KBM-7 (cell line): ENCODE results near the gene BTN1A1.
"Not testable (repeated sequence)": the region's sequence is repeated elsewhere in the genome, so short reads cannot be mapped to it uniquely, and the experiment has no call there.

Source experiments
- DNase-seq: peaks from one replicate; pipeline ENCODE4 v3.0.0-alpha.2; 2015
- in situ Hi-C: fragments of 300-500 bp; cut with MboI; formaldehyde crosslinking; loops from 2 replicates; pipeline ENCODE4 v1.14.3; 2020; ENCODE audit warnings: low sequenced_read_pairs, low pct_unique_long_range_greater_than_20kb, mixed read lengths

The BTN1A1 gene, protein sequence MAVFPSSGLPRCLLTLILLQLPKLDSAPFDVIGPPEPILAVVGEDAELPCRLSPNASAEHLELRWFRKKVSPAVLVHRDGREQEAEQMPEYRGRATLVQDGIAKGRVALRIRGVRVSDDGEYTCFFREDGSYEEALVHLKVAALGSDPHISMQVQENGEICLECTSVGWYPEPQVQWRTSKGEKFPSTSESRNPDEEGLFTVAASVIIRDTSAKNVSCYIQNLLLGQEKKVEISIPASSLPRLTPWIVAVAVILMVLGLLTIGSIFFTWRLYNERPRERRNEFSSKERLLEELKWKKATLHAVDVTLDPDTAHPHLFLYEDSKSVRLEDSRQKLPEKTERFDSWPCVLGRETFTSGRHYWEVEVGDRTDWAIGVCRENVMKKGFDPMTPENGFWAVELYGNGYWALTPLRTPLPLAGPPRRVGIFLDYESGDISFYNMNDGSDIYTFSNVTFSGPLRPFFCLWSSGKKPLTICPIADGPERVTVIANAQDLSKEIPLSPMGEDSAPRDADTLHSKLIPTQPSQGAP

GRCh38 chr6:26500102-26500501 lies at the start of gene BTN1A1:
BTN1A1 (plus strand) TSS chr6:26500303; CDS start chr6:26501287, 984 bp downstream.
- in situ Hi-C loops = no loop called here
- DNase-seq = no peak

GRCh38 chr6:26452631-26453235 lies 47.4 kb upstream of the BTN1A1 start:
- DNase-seq = no peak
- in situ Hi-C loops = no loop called here

- DNase-seq = no peak
- in situ Hi-C loops = no loop called here
These were observed 45.5 kb upstream of the BTN1A1 start for GRCh38 chr6:26454631-26455030.

DNA sequence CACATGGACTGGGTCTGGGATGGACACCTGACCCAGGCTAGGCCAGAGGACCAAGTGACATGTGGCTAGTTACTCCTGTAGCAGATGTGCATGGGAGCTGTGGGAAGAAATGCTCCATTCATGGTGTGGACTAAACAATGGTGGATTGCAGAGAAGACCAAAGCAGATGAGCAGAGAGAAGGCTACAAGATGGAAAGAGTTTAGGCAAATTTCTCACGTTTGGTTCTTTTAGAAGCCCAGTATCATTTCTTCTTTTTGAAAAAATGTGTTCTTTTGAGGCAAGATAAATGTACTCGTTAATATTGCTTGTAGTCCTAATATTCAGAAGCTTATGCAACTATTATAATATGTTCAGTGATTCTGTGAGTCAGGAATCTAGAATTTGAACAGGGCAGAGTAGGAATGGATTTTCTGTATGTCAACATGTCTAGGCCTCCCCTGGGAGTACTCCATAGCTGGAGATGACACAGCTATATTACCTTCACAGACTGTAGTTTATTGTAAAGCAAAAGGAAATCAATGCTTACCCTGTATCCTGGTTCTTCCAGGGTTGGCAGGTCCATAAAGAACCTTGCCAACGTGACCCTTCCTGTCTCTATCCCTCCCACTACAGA lies 44.6 kb upstream of the BTN1A1 start:
- DNase-seq = no peak
- in situ Hi-C loops = no loop called here

DNA sequence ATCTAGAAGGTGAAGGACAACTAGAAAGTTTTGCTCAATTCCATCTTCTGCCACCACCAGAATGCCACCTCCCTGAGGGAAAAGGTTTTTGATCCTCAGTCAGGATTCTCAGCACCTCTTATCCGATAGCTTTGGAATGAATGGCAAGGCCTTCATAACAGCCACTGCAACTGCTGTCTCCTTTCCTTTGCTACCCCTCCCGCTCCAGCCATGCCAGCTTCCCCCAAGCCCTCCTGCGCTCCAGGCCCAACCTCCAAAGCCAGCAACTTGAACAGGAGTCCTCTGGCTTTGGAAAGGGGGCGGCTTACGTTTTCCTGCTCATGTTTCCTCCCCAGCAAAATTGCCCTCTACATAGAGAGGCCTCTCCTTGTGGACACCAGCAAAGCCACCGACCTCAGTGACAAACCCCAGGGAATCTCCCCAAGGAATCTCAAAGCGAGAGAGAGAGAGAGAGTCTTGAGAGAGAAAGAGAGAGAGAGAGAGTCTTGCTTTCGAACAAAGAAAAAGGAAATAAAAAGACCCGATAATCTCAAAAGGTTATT lies 42.8 kb upstream of the BTN1A1 start:
- no peak for DNase-seq
- in situ Hi-C loops = no loop called here

DNA sequence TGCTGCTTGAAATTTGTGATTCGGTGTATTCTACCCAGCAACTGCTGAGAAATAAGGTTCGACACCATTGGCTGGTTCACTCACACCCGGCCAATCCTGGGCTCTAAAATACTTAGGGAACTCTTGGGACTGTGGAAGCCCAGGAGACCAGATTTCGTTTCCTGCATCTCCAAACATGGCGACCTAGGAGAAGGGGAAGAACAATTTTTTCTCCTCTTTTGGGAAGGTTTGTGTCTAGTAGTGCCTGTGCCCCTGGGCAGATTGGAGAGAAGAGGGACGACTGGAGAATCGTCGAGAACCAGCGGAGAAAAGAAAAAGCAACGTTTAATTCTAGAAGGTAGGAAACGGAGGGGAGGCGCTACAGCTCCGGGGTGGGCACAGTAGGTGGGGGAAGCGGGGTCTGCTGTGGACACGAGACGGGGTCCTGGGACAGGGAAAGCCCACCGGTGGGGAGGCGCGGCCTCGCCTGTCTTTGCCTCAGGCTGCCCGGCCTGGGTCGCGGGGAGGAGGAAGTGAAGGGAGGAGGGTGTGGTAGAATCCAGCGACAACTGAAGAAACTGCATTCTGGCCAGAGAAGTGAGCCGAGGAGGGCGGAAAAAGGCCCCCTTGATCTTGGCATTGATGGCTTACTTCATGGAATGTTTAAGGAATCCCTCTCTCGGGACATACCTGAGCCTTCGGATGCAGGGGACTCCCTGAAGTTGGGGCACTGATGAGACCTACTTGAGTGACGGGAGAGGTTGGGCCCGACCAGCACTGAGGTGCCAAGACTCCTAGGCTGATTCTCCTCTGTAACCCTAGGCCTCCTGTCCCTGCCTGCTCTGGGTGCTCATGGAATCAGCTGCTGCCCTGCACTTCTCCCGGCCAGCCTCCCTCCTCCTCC lies 42.1 kb upstream of the BTN1A1 start, which contains the start of gene BTN2A1:
Gene BTN2A1, plus strand, starts transcription at position 150 of the 883 bp plus-strand sequence. Its CDS starts 682 bp downstream, at position 832.
- in situ Hi-C loops = no loop called here
- DNase-seq = peak; percentile 92

DNA sequence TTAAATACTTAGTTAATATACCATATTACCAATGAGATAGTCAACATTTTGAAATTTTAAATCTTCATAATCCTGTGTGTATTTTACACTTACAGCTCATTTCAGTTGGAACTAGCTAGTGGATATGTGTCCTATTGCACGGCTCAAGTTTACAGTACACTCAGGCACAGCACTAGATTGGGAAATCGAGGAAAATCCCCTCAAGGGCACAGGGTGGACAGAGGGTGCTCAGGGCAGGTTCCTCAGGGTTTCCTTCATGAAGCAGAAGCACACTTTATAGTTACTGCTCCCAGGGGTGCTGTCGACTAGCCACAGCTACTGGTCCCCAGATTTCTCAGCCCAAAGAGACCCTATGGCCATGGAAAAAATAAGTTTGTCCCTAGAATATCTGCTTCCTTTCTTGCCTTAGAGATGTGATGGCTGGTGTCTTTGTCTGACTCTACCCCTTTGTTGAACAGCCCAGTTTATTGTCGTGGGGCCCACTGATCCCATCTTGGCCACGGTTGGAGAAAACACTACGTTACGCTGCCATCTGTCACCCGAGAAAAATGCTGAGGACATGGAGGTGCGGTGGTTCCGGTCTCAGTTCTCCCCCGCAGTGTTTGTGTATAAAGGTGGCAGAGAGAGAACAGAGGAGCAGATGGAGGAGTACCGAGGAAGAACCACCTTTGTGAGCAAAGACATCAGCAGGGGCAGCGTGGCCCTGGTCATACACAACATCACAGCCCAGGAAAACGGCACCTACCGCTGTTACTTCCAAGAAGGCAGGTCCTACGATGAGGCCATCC lies 40.9 kb upstream of the BTN1A1 start:
- in situ Hi-C loops = no loop called here

DNA sequence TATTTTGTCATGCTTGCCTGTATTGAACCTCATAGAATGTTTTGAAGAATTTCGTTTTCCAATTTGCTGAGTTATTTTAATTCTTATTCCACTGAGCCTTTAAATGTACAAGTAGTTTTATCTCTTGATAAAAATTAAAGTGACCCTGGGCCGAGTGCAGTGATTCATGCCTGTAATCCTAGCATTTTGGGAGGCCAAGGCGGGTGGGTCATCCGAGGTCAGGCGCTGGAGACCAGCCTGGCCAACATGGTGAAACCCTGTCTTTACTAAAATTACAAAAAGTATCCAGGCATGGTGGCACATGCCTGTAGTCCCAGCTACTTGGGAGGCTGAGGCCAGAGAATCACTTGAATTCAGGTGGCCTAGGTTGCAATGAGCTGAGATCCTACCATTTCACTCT lies 38.8 kb upstream of the BTN1A1 start:
- in situ Hi-C loops, DNase-seq: not testable (repeated sequence)

More for the DNA sequence above, 40.9 kb upstream of the BTN1A1 start:
- DNase-seq = no peak

DNA sequence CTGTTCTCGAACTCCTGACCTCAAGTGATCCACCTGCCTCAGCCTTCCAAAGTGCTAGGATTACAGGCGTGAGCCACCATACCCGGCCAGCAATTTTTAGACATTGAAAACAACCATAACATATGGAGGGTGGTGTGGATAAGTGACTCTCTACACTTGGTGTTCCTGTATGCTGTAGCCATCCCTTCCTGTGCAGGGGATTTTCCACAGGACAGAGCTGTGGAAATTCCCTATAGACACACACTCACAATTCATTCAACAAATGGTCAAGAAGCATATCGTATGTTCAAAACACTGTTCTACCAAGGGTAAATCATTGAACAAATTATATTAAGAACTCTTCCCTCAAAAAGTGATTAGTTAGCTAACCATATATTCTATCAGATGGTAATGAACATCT lies 36.1 kb upstream of the BTN1A1 start:
- no peak for DNase-seq
- in situ Hi-C loops = no loop called here

DNA sequence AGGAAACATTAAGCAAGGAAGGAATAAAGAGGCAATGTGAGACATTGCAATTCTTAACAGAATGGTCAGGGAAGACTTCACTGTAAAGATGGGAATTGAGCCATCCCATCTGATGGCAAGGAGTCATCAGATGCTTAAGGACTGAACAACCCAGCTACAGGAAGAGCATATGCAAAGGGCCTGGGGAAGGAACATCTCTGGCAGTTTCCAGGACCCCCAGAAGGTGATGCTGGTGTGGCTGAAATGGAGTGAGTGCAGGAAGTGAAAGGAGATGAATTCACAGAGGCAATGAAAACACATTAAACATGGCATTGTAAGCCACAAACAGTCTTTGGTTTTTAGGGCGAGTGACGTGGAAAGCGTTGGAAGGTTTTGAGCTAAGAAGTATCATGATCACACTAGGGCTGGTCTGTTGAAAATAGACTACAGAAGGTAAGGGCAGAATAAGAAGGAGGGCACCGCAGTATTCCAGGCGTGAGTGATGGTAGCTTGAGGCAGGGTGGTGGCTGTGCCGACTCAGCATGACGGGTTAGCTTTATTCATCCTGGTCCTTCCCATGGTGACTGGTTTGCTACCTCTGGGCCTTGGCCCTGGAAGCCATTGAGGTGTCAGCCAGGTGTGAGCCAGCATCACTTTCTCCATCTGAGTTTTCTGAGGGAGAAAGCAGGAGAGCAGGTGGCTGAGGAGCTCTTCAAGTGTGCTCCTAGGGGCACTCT lies 35.5 kb upstream of the BTN1A1 start:
- in situ Hi-C loops = no loop called here
- DNase-seq = no peak

- in situ Hi-C loops = no loop called here
- DNase-seq = no peak
These were observed 34.3 kb upstream of the BTN1A1 start for GRCh38 chr6:26465776-26466175.

- in situ Hi-C loops = no loop called here
- DNase-seq = no peak
These were observed 31.3 kb upstream of the BTN1A1 start for GRCh38 chr6:26468829-26469228.

- in situ Hi-C loops = no loop called here
- DNase-seq = no peak
These were observed 29.5 kb upstream of the BTN1A1 start for GRCh38 chr6:26470643-26471042.

- no peak for DNase-seq
- in situ Hi-C loops = no loop called here
These were observed 28.1 kb upstream of the BTN1A1 start for GRCh38 chr6:26471970-26472369.

DNA sequence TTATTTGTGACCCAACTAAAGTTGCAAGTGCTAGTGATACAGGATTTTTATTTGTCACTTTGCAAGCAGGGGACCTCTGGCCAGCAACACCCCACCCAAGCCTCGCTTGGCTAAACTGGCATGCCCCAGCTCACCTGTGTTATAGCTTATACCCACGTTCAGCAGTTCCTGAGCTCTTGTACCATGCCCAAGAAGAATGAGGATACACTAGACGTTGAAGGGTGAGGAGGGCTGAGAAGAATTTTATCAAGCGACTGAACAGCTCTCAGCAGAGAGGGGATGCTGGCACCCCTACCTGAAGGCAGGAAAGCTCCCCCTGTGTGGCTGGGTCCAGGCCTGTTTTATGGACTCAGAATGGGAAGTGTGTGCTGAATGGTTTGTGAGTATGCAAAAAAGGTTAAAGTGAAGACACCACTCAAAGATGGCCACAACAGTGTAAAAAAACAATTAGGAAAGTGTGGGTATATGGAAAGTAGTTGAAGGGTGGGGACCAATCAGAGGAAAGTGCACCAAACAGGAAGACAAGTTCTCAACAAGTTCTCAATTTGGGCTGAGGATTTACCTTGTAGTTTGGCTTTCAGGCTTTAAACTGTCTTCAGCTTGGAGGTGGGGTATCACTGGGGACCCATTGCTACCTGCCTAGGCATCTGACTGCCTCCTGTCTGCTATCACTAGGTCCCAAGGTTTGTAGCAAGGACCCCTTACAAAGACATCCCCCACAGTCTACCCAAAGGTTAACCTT lies 27.4 kb upstream of the BTN1A1 start:
- in situ Hi-C loops = no loop called here
- no peak for DNase-seq

- DNase-seq = no peak
These were observed 26.7 kb upstream of the BTN1A1 start for GRCh38 chr6:26473429-26473757.

More at GRCh38 chr6:26473429-26473757, 26.7 kb upstream of the BTN1A1 start:
- in situ Hi-C loops = no loop called here
